Activated T-cell treated with anti-CD3 and anti-CD28 coated beads for 24 hours (primary cell): ENCODE results near the gene ZNF431.
"Not testable (repeated sequence)": the region's sequence is repeated elsewhere in the genome, so short reads cannot be mapped to it uniquely, and the experiment has no call there.

Experiments used
- DNase-seq: peaks from one replicate; pipeline ENCODE4 v3.0.0-alpha.2; 2020; ENCODE audit warnings: low read depth

ZNF431 gene

DNA sequence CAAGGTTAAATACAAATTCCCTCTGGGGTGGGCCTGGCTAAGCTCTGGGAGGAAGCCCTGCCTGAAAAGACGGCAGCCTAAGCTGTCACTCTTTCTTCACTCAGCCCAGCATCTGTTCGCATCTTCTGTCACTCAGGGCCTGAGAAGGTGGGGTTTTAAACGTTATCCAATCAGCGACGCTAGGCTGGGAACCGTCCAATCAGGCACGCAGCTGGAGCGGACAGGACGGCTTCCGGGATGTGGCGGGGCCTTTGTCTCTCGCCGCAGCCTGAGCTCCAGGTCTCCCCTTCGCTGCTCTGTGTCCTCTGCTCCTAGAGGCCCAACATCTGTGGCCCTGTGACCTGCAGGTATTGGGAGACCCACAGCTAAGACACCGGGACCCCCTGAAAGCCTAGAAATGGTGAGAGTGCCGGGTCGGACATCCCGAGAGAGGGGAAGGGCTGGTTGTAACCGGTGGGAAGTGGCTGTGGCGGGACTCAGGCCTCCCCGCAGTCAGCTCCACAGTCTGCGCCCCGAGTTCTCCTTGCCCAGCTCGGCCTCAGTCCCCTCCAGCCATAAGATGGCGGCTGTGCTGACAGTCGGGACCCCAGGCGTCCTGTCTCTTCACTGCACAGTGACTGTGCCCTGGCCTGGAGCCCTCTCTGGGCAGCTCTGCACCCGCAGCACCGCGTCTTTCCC lies at the start of gene ZNF431:
Gene ZNF431, plus strand, starts transcription at position 254 of the 678 bp plus-strand sequence. Its CDS starts 144 bp downstream, at position 398.
- DNase-seq: peak; percentile 87

- no peak for DNase-seq
Observed at GRCh38 chr19:21092109-21092508, 49.7 kb upstream of the ZNF431 start.

GRCh38 chr19:21094347-21095025 lies 47.4 kb upstream of the ZNF431 start:
- DNase-seq: no peak

DNA sequence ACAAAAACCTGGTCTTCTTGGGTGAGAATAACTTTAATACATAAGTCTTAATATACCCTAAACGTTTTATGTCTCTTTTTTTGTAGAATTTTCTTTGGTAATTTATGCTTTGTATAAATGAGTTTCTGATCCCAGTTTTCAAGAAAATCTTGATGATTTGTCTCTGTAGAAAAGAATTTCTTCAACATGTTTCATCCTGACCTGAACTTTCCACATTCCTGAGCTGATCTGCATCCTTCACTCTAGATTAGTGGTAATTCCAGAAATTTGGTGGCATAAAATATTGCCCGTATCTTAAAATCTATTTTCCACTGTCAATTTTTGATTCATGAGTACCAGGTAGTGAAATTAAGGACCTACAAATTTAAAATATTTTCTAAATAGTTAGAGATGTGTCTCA lies 43.5 kb upstream of the ZNF431 start:
- no peak for DNase-seq

DNA sequence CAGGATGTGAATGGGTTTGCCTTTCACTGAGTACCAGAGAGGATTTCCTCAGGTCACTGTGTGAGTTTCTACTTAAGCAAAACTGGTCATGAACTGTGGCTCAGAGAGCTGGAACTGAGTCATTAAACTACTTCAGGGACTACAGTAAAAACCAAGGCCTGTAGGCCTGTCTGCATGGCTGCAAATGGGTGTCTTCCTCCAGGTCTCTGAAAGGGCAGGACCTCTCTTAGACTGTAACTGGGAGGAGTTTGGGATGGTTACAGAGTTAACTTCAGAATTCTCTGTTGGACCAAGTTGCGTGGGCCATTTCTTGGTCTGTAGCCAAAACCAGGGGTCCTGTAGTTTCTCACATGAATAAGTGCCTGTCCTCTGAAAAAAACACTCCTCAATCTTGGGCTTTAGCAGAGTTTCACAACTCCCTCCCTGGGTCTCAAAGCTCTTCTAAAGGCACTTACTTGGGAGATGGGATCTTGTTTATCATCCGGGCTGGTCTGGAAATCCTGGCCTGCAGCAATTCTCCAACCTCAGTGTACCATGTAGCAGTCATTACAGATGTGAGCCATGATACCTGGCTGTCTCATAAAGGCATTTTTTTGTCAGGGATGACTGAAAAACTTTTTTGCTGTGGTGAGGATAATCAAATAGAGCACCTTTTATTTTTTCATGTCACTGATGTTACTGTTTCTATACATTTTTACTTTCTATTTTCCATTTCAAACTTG lies 40.2 kb upstream of the ZNF431 start:
- no peak for DNase-seq

- DNase-seq: no peak
Observed at GRCh38 chr19:21109116-21109515, 32.7 kb upstream of the ZNF431 start.

DNA sequence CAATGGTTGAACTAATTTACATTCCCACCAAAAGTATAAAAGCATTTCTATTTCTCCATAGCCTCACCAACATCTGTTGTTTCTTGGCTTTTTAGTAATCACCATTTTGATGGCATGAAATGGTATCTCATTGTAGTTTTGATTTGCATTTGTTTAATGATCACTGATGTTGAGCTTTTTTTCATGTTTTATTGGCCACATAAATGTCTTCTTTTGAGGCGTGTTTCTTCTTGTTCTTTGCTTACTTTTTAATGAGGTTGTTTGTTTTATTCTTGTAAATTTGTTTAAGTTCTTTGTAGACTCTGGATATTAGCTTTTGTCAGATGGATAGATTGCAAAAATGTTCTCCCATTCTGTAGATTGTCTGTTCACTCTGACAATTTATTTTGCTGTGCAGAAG lies 31.7 kb upstream of the ZNF431 start:
- DNase-seq: no peak

DNA sequence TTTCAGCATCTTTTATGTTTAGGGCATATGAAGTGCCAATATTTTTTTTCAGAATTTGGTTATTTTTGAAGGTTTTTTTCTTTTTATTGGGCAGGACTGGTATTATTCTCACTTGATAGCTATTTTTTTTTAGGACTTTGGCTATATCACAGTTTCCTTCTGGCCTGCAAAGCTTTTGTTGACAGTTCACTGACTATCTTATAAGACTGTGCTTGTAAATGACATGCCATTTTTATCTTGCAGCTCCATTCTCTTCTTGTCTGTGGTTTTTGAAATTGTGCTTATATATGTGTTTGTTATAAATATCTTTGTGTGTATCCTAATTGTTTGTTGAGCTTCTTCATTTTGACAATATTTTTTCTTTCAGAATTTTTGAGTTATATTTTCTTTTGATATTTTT lies 26.4 kb upstream of the ZNF431 start:
- DNase-seq: no peak

GRCh38 chr19:21117041-21117907 lies 24.6 kb upstream of the ZNF431 start:
- DNase-seq: no peak

DNA sequence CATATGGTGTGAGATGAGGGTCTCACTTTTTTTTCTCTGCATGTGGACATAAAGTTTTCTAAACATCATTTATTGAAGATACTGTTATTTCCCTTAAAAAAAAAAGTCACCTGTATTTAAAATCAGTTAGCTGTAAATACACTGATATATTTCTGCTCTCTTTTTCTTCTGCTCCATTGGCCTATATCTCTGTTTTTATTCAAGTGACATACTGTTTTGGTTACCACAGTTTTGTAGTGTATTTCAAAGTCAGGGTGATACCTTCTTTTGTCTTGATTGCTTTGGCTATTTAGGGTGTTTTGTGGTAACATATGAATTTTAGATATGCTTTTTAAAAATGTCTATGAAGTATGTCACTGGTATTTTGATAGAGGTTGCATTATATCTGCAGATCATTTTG lies 15.8 kb upstream of the ZNF431 start:
- no peak for DNase-seq

DNA sequence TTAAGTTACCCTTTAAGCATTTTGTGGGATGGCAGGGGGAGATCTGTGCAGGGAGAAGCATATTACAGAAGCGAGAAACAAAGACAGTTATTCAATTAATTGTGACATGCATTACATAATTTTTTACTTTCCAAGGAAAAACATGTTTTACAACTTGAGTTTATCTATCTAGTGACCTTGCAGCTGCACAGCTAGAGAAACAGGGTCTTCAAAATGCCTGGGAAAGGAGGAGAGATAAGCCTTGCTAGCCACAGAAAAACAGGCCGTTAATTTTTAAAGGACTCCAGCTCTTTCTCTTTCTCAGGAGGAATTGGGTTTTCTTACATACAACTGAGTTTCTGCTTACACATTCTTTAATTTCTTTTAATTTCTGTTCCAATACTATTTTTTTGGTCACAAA lies 14.8 kb upstream of the ZNF431 start:
- DNase-seq: no peak

- DNase-seq: no peak
Observed at GRCh38 chr19:21127898-21128297, 13.9 kb upstream of the ZNF431 start.

GRCh38 chr19:21128901-21129698 lies 12.7 kb upstream of the ZNF431 start:
- DNase-seq: no peak

GRCh38 chr19:21130097-21130775 lies 11.6 kb upstream of the ZNF431 start:
- DNase-seq: no peak

- no peak for DNase-seq
Observed at GRCh38 chr19:21133633-21134032, 8.2 kb upstream of the ZNF431 start.

DNA sequence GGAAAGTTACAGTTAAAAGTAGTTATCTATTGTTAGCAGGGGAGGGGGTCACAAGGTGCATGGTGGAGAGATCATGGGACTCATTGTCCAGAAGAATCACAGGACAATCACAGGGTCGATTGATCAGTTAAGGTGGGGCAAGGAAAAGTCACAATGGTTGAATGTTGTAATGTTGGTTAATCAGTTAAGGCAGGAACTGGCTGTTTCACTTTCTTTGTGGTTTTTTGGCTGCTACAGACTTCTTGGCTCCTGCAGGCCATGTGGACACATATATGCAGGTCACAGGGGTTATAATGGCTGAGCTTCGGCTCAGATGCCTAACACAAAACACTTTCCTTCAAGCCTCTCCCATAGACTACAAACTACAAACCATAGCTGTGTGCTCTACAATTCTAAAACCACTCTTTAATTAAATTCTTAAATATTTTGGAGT lies 6.9 kb upstream of the ZNF431 start:
- DNase-seq: no peak

GRCh38 chr19:21135433-21135832 lies 6.4 kb upstream of the ZNF431 start:
- no peak for DNase-seq

DNA sequence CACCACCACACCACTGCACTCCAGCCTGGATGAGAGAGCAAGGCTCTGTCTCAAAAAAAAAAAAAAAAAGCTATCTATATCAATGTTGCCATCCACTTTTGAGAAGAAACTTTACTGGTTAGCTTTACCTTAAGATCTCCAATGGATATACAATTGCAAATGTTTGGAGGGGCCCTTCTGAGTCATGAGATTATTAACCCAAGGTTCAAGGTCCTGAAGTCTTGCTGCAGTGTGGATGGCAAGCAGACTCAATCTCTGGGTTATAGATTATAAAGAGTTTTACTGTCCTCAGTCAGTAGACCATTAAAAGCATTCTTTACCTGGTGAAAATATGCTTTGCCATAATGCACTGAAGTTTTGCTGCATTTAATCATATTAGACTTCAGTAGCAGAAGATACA lies 3.7 kb upstream of the ZNF431 start:
- no peak for DNase-seq

DNA sequence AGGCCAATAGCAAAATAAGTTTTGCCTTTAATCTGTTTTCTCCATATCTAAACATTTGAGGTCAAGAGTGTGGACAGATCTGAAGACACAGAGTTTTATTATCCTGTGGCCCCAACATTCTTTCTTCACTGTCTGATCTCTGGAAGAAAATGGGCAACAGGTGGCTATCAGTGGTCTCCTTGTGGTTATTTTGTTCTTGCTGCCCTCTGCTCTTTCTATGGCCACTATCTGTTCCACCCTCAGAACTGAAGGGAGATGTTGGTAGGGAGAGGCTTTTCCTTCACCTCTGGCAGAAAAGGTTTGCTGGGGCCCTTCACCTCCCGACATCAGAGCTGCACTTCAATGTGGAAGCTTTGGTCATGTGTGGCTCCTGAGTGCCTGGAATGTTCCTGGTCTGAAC lies 834 bp upstream of the ZNF431 start:
- not testable (repeated sequence) for DNase-seq

- DNase-seq: no peak
Observed at GRCh38 chr19:21143428-21143827, 1.6 kb downstream of the ZNF431 start.

- DNase-seq: no peak
Observed at GRCh38 chr19:21143854-21144253, 2.0 kb downstream of the ZNF431 start.
